HepG2 (cell line): ENCODE data around the gene KAT2A. TPM values are rescaled to one million over a fixed set of nuclear protein-coding genes. Genes with fewer than 3 reads are reported as not detected.
A peak's percentile ranks its signal among the peaks of the same experiment; 100 is the strongest.

Source experiments
- ATF5 ChIP-seq: sonication (generic); formaldehyde crosslinking; IDR thresholded peaks from 2 replicates; pipeline ENCODE4 v1.4.0; 2020; ENCODE audit warnings: mild to moderate bottlenecking, low read depth, missing genetic modification reagents
- DZIP1 ChIP-seq: sonication (generic); formaldehyde crosslinking; IDR thresholded peaks from 2 replicates; pipeline ENCODE4 v1.5.0; 2020; ENCODE audit warnings: mild to moderate bottlenecking, missing genetic modification reagents
- GABPB1 ChIP-seq: IDR thresholded peaks from 2 replicates; pipeline ENCODE4 v1.6.1; 2016; ENCODE audit warnings: mild to moderate bottlenecking, missing genetic modification reagents, moderate library complexity, missing compliant biosample characterization
- GMEB1 ChIP-seq: sonication (generic); formaldehyde crosslinking; IDR thresholded peaks from 2 replicates; pipeline ENCODE4 v1.5.1; 2020; ENCODE audit warnings: missing genetic modification reagents, mild to moderate bottlenecking, borderline replicate concordance
- HNRNPLL ChIP-seq: fragments of 200-400 bp; formaldehyde crosslinking; IDR thresholded peaks from 2 replicates; pipeline ENCODE4 v1.6.1; 2017; ENCODE audit warnings: mild to moderate bottlenecking, low read depth, low read length; ENCODE audit not compliant: poor library complexity, severe bottlenecking
- MAX ChIP-seq: IDR thresholded peaks from 2 replicates; pipeline ENCODE4 v1.6.1; 2012; ENCODE audit warnings: inconsistent platforms
- NFIB ChIP-seq: sonication (generic); formaldehyde crosslinking; IDR thresholded peaks from 2 replicates; pipeline ENCODE4 v1.9.0; 2021; ENCODE audit warnings: missing genetic modification reagents, mild to moderate bottlenecking, borderline replicate concordance
- PAF1 ChIP-seq: IDR thresholded peaks from 2 replicates; pipeline ENCODE4 v1.6.1; 2016; ENCODE audit warnings: missing genetic modification reagents, missing compliant biosample characterization
- RAD51 ChIP-seq: fragments of 450-650 bp; IDR thresholded peaks from 2 replicates; pipeline ENCODE4 v1.6.1; 2016; ENCODE audit warnings: borderline replicate concordance
- SALL1 ChIP-seq: sonication (generic); formaldehyde crosslinking; IDR thresholded peaks from 2 replicates; pipeline ENCODE4 v1.8.0; 2022; ENCODE audit warnings: mild to moderate bottlenecking, missing genetic modification reagents
- ZBTB33 ChIP-seq: sonication (generic); formaldehyde crosslinking; IDR thresholded peaks from 2 replicates; pipeline ENCODE4 v1.4.0; 2020; ENCODE audit warnings: missing genetic modification reagents
- ZBTB38 ChIP-seq: sonication (generic); formaldehyde crosslinking; IDR thresholded peaks from 2 replicates; pipeline ENCODE4 v1.5.1; 2020; ENCODE audit warnings: mild to moderate bottlenecking, missing genetic modification reagents
- ZNF230 ChIP-seq: sonication (generic); formaldehyde crosslinking; IDR thresholded peaks from 2 replicates; pipeline ENCODE4 v1.4.0; 2020; ENCODE audit warnings: mild to moderate bottlenecking, missing genetic modification reagents
- ZNF687 ChIP-seq: sonication (generic); formaldehyde crosslinking; IDR thresholded peaks from 2 replicates; pipeline ENCODE4 v1.5.1; 2020; ENCODE audit warnings: mild to moderate bottlenecking, missing genetic modification reagents, moderate library complexity
- polyA plus RNA-seq, 8 experiments: library from polyadenylated mRNA; depleted of rRNA in 3 of 8; stranded (reverse) in 7 of 8; unstranded in 1 of 8; fragments of >200 nt; fragmentation: Illumina TruSeq in 4 of 8; extraction: Trizol in 4 of 8; gene quantifications; 2 replicates each; pipeline versions ENCODE4 v1.2.1 to v1.2.3, GENCODE V29; 2011 to 2016; ENCODE audit warnings: low read depth in 4 of 8, missing spikeins in 1 of 8, mixed read lengths in 1 of 8; ENCODE audit not compliant: insufficient read depth in 1 of 8
- total RNA-seq, 5 experiments: library from RNA; depleted of rRNA; stranded (reverse); fragments of >200 nt; fragmentation: Illumina TruSeq; extraction: Trizol; gene quantifications; 2 replicates each; pipeline ENCODE4 v1.2.3, GENCODE V29; 2016; ENCODE audit warnings: low read depth in 1 of 5

Gene KAT2A
- total and polyA plus RNA-seq, 2 of the 13 experiments (the other 11 are each of a cell fraction or from before 2014, with no cell fraction given), result 29.1 to 90.4 TPM

- TF ChIP-seq GMEB1 (CRISPR knock-in tag) (no peak), HNRNPLL (peak; percentile 76), DZIP1 (no peak), ZBTB38 (peak; percentile 79), GABPB1 (CRISPR knock-in tag) (peak; percentile 31; the same call in 1 of the 2 replicates), ATF5 (no peak), NFIB (no peak), SALL1 (CRISPR knock-in tag) (peak; percentile 46; the same call in 1 of the 2 replicates), RAD51 (no peak), ZNF230 (CRISPR knock-in tag) (no peak), PAF1 (CRISPR knock-in tag) (no peak), MAX (peak; percentile 49; the same call in 1 of the 2 replicates), ZNF687 (CRISPR knock-in tag) (peak; percentile 93), ZBTB33 (CRISPR knock-in tag) (peak; percentile 67)
These were observed 13.3 kb downstream of the KAT2A start (continued) for GRCh38 chr17:42107597-42108576.
